Stimulated activated CD8-positive, alpha-beta memory T cell treated with anti-CD3 and anti-CD28 coated beads, Interleukin-15, amount 100 ng/mL, for 48 hours (primary cell): Measurements from ENCODE around the gene LDLRAP1.
A peak's percentile ranks its signal among the peaks of the same experiment; 100 is the strongest.

ENCODE experiments used
- DNase-seq, 2 donors: peaks; one replicate each; pipeline ENCODE4 v3.0.0-alpha.2; 2020; ENCODE audit warnings: low read depth in 2 of 2

Gene LDLRAP1

DNA sequence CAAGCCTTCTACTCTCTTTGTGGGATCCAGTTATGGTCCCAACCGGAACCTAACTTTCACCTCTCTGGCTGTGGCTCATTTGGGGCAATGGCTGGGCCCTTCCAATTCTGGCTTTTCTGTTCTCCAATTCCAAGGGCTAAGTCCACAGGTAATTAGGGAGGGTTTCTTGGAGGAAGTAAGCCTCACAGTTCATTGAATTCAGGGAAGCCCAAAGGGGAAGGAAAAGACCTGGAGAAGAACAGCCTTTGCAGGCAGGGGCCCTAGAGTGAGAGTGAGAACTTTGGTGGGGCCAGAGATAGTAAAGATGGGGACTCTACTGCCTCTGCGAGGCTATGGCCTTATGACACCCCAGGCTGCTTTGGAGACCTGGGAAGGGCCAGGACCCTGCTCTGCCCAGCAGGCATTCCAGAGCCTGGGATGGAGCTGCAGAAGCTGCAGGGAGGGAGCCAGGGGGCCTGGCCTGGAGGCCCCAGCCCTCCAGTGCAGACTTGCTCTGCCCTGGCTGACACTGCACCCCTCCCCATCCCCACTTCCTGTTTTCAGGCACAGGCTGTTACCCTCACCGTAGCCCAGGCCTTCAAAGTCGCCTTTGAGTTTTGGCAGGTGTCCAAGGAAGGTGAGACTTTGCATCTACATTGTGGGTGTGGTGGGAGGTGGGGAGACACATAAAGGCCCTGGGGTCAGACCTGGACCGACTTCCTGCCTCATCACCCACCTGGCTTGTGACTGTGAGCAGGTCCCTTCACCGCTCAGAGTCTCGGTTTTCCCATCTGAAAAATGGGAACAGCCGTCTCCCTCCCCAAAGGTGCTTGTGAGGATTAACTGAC, 18.9 kb downstream of the LDLRAP1 start:
- DNase-seq = peak in 1 of 2 donors; percentile 41

DNA sequence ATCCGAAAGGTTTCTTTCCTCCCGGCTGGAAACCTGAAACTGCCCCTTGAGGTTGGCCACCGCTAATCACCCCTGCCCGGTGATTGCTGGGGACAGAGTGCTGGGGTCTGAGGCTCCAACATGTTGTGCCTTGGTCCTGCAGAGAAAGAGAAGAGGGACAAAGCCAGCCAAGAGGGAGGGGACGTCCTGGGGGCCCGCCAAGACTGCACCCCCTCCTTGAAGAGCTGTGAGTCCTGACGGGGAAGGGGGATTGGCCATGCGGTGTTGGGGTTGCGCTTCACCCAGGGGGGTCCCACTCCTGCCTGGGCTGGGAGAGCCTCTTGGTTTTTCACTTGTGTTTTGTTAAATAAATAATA, 19.5 kb downstream of the LDLRAP1 start:
- DNase-seq = no peak

GRCh38 chr1:25563330-25564215, 20.2 kb downstream of the LDLRAP1 start:
- no peak for DNase-seq

- DNase-seq = peak in 1 of 2 donors; percentile 37
Observed at GRCh38 chr1:25564777-25565574, 21.6 kb downstream of the LDLRAP1 start.

DNA sequence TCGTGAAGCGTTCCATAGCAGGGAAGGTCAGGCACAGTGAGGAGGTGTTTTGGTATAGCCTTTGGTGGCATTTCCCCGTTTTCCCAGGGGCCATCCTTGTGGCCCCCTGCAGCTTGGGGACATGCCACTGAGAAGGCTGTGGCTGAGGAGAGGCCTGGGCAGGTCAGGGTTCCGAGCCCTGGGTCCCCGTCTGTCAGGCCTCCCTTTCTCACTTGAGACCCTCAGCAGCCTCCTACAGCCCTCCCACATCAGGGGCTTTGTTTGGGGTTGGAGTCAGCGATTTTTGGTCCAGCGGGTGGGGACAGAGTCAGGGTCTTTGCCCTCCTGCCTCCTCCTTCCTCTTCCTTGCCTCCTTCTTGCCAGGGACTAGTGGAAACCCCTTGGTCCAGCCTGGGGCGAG, 22.2 kb downstream of the LDLRAP1 start:
- DNase-seq = no peak

DNA sequence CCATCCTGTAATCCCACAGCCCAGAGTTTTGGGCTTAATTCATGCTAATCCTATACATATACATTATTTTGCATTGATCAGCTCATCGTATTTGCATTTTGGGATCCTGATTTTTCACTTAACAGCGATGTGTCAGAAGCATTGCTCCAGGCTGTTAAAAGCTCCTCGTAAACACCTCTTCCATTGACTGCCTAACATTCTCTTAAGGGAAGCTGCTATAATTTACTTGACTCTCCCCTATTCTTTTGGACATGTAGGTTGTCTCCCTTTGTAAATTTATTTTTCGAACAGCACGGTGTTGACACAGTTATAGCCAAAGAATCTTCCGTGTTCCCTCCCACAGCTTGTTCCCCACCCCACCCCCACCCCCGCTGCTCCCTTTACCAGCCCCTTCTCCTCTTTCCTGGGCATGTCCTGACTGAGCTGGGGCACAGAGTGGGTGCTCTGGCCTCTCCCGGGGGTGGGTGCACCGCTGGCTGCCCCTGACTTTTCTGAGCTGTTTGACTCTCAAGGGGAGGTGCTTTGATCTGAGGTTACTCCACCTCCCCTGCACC, 22.8 kb downstream of the LDLRAP1 start:
- no peak for DNase-seq

GRCh38 chr1:25566730-25567341, 23.4 kb downstream of the LDLRAP1 start:
- DNase-seq = peak in 1 of 2 donors; percentile 28

- DNase-seq = no peak
Observed at GRCh38 chr1:25567710-25568089, 24.3 kb downstream of the LDLRAP1 start.

DNA sequence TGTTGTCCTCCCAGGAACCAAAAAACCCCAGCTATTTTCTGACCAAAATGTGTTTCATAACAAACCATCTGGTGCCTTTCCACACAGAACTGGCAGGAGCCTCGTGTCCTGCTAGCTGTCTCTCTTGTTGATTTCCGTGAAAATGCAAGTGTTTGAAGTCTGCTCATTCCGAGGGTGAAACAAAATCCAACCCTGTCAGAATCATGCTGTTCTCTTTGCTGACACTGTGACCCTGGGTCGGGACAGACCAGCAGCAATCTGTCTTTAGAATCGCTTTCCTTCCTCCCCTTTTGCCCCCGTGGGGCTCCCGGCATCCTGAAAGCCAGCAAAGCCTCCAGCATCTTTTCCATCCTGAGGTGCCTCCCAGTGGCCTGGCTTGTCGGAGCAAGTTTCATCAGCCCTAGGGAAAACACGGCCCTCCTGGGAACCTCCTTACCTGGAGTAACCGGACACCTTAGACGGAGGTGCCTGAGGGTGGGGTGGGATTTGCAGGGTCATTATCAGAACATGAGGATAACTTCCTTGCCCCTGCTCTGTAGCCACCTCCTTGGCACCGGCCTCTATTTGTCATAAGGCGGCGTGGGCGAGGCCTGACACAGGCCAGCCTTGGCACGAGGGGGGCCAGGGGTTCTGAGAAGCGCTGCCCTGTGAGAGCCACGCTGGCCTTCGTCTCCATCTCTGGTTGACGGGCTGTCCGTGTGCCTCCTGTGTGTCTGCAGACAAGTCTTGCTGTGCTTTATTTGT, 24.9 kb downstream of the LDLRAP1 start:
- no peak for DNase-seq

GRCh38 chr1:25568834-25569596, 25.6 kb downstream of the LDLRAP1 start:
- peak; percentile 36 to 38 for DNase-seq

- DNase-seq = no peak
Observed at GRCh38 chr1:25569597-25570396, 26.4 kb downstream of the LDLRAP1 start.

GRCh38 chr1:25570798-25571521, 27.6 kb downstream of the LDLRAP1 start:
- no peak for DNase-seq

GRCh38 chr1:25571522-25571970, 28.1 kb downstream of the LDLRAP1 start:
- no peak for DNase-seq

- no peak for DNase-seq
Observed at GRCh38 chr1:25572107-25572506, 28.7 kb downstream of the LDLRAP1 start.

DNA sequence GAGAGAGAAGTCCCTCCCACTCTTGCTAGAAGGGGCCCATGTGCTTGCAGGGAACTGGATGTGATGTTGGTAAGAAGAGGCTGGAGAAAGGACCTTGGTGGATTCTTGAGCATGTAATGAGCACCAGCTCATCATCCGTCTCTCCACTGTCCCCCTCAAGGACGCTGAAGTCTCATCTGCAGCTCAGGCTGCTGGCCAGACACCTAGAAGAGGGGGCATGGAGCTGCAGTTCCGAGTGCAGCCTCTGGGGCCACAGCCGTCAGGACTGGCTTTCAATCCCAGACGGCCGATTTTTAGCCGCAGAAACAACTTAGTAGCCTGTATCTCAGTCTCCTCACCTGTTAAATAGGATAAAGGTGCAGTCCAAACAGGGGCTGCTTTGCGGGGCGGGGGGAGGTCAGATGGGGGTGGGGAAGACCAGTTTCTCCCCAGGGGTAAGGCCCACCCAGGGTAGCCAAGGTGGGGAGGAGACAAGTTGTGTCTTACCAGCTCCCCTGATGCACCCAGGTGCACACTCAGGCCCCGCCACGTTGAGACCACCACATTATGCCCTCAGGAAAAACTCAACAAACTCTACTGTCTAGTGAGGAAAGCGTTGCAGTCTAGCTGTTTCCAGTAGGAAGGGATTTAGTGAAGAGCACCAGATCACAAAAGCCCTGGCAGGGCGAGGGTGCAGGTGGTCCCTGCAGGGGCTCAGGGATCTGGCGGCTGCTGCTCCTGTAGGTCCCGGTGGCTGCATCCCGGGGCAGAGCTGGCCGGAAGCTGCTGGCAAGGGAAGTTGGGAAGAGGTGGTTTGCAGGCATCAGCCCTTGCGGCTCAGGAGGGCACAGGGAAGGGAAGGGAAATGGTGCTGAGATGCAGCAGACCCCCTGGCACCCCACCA, 29.5 kb downstream of the LDLRAP1 start:
- DNase-seq = peak in 1 of 2 donors; percentile 40

- no peak for DNase-seq
Observed at GRCh38 chr1:25573591-25573930, 30.2 kb downstream of the LDLRAP1 start.

DNA sequence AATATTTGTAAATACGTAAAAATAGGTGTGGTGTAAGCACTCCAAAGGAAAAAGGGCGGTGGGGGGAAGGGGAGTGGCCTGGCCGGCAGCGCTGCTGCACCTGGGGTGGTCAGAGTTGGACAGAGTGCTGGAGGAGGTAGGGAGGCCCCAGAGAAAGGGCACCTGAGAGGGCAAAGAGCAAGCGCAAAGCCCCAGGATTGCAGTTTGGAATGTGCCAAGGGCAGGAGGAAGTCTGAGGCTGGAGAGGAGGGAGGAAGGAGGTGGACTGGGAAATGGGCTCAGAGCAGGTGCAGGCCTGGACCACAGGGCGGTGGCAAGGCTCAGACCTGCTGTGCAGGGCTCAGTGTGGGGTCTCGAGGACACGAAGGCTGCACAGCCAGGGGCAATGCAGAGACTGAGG, 30.6 kb downstream of the LDLRAP1 start:
- DNase-seq = no peak
